ENCODE measurements around the gene CSNK1E.

The CSNK1E gene

GRCh38 chr22:38305471-38306448 is 11.5 kb downstream of the CSNK1E start:
- DNase-seq = no peak

GRCh38 chr22:38304526-38304925 is 12.7 kb downstream of the CSNK1E start:
- no peak for DNase-seq

GRCh38 chr22:38303974-38304373 is 13.3 kb downstream of the CSNK1E start:
- DNase-seq = no peak

- no peak for DNase-seq
Measured at GRCh38 chr22:38302906-38303305, 14.3 kb downstream of the CSNK1E start.

- DNase-seq = no peak
Measured at GRCh38 chr22:38300946-38301345, 16.3 kb downstream of the CSNK1E start.

- no peak for DNase-seq
Measured at GRCh38 chr22:38300197-38300945, 16.9 kb downstream of the CSNK1E start.

GRCh38 chr22:38299770-38300102 is 17.5 kb downstream of the CSNK1E start:
- DNase-seq = no peak

- no peak for DNase-seq
Measured at GRCh38 chr22:38298312-38299005, 18.8 kb downstream of the CSNK1E start.

- no peak for DNase-seq
Measured at GRCh38 chr22:38296372-38296771, 20.9 kb downstream of the CSNK1E start.

- DNase-seq = no peak
Measured at GRCh38 chr22:38295863-38296262, 21.4 kb downstream of the CSNK1E start.

- DNase-seq = no peak
Measured at GRCh38 chr22:38295339-38295738, 21.9 kb downstream of the CSNK1E start.

GRCh38 chr22:38294193-38294592 is 23.0 kb downstream of the CSNK1E start:
- no peak for DNase-seq

- DNase-seq = no peak
Measured at GRCh38 chr22:38292694-38293093, 24.5 kb downstream of the CSNK1E start.

GRCh38 chr22:38291201-38291777 is 25.9 kb downstream of the CSNK1E start:
- no peak for DNase-seq

- DNase-seq = no peak
Measured at GRCh38 chr22:38290347-38290746, 26.9 kb downstream of the CSNK1E start.

- no peak for DNase-seq
Measured at GRCh38 chr22:38289583-38290082, 27.6 kb downstream of the CSNK1E start.

- no peak for DNase-seq
Measured at GRCh38 chr22:38286915-38287669, 30.1 kb downstream of the CSNK1E start.

GRCh38 chr22:38285018-38285417 is 32.2 kb downstream of the CSNK1E start:
- peak; percentile 70 for DNase-seq

GRCh38 chr22:38284042-38284402 is 33.2 kb downstream of the CSNK1E start:
- DNase-seq = no peak

- no peak for DNase-seq
Measured at GRCh38 chr22:38282397-38282796, 34.8 kb downstream of the CSNK1E start.

- no peak for DNase-seq
Measured at GRCh38 chr22:38276166-38276565, 41.1 kb downstream of the CSNK1E start.

All from hematopoietic multipotent progenitor cell treated with erythropoietin and hydrocortisone succinate and interleukin-3 and kit ligand, for 8 days (in vitro differentiated cells).